NCI-H2196 treated with DMSO at 0.1 percent for 48 hours (cell line): ENCODE results near the gene ART1.
"Not testable (repeated sequence)": the region's sequence is repeated elsewhere in the genome, so short reads cannot be mapped to it uniquely, and the experiment has no call there.

Source experiments
- DNase-seq: peaks from one replicate; lab custom pipeline; 2025; ENCODE audit not compliant: unreplicated experiment; lab: John Stamatoyannopoulos, UW

Gene ART1

GRCh38 chr11:3644817-3645235 is at the start of gene ART1:
ART1 (plus strand) TSS chr11:3645128; CDS start chr11:3659214, 14,086 bp downstream.
- no peak for DNase-seq

GRCh38 chr11:3597743-3598142 is 47.2 kb upstream of the ART1 start:
- not testable (repeated sequence) for DNase-seq

DNA sequence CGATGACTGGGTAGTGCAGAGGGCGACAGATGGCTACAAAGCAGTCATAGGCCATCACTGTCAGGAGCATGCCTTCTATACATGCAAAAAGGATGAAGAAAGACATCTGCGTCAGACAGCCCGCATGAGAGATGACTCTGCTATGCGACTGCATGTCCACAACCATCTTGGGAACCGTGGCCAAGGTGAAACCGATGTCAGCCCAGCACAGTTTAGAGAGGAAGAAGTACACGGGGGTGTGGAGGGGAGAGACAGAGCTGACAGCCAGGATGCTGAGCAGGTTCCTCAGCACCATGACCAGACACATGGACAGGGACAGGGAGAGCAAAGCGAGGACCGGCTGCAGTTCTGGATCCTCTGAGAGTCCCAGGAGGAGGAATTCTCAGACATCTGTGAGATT is 44.7 kb upstream of the ART1 start:
- DNase-seq = not testable (repeated sequence)

- no peak for DNase-seq
These were observed 40.8 kb upstream of the ART1 start for GRCh38 chr11:3604167-3604566.

GRCh38 chr11:3605283-3605662 is 39.7 kb upstream of the ART1 start:
- DNase-seq = no peak

- DNase-seq = no peak
These were observed 39.1 kb upstream of the ART1 start for GRCh38 chr11:3605771-3606203.

- no peak for DNase-seq
These were observed 35.3 kb upstream of the ART1 start for GRCh38 chr11:3609416-3610265.

- no peak for DNase-seq
These were observed 34.1 kb upstream of the ART1 start for GRCh38 chr11:3610846-3611245.

- DNase-seq = no peak
These were observed 32.8 kb upstream of the ART1 start for GRCh38 chr11:3611976-3612678.

DNA sequence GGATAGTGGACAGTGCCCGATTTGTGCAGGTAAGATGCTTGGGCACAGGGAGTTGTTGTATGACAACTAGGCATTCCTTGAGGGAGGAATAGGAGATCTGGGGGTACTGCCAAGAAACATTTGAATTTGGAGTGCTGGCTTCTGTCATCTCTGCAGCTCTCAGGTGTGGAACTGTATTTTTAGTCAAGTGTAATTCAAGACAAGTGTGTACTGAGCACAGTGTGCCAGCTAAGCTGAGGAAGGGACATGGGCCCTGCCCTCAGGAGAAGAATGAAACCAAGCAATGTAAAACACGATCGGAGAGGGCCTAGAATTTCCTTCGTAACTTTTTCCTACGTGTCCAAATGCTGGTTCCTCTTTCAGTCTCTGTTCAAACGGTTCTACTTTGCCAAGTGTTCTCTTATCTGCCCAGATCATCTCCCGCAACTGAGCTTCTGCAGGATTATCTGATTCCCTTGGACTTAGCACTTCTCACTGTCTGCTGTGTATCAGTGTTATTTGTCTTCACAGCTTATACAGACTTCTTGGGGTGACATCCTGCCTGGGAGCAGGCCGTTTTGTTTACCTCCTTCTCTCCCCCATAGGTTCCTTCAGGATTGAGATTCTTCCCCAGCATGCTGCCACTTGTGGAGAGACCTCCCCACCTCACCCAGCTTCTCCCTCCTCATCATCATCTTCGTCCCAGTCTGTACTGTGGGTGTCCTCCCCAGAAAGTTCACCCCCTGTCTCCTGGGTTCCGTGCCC is 30.8 kb upstream of the ART1 start:
- no peak for DNase-seq

GRCh38 chr11:3614742-3615171 is 30.2 kb upstream of the ART1 start:
- no peak for DNase-seq

- no peak for DNase-seq
These were observed 28.9 kb upstream of the ART1 start for GRCh38 chr11:3615998-3616397.

GRCh38 chr11:3616721-3617460 is 28.0 kb upstream of the ART1 start:
- DNase-seq = no peak

DNA sequence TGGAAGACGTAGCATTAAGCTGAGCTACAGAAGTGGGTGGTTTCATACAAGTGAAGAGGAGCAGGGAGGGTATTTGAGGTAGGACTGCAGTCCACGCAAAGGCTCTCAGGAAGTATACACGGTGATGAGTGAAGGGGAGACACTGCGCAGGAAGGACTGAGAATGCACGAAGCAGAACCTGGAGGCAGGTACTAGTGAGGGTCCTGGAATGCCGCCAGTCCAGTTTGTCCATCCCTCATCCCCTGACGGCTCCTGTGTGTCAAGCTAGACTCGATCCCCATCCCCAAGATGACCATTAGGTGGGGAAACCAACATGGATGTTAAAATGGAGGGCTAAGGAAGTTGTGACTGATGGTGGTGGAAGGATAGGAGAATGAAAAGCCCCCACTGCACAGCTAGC is 26.9 kb upstream of the ART1 start:
- no peak for DNase-seq

DNA sequence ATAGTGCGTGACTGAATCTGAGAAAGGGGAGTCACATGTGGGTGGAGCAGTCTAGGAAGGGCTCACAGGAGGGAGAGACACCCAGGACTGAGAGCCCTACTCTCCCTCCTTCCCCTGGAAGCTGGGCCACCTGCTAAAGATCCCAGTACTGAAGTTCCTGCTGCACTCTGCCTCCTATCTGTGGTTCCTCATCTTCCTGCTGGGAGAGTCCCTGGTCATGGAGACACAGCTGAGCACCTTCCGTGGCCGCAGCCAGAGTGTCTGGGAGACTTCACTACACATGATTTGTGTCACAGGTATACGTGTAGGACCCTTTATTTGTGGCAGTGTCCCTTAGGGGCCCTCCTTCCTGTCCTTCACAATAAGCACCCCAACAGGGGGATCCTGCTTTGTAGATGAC is 22.4 kb upstream of the ART1 start:
- no peak for DNase-seq

GRCh38 chr11:3623121-3623520 is 21.8 kb upstream of the ART1 start:
- no peak for DNase-seq

- DNase-seq = no peak
These were observed 21.0 kb upstream of the ART1 start for GRCh38 chr11:3623767-3624458.

DNA sequence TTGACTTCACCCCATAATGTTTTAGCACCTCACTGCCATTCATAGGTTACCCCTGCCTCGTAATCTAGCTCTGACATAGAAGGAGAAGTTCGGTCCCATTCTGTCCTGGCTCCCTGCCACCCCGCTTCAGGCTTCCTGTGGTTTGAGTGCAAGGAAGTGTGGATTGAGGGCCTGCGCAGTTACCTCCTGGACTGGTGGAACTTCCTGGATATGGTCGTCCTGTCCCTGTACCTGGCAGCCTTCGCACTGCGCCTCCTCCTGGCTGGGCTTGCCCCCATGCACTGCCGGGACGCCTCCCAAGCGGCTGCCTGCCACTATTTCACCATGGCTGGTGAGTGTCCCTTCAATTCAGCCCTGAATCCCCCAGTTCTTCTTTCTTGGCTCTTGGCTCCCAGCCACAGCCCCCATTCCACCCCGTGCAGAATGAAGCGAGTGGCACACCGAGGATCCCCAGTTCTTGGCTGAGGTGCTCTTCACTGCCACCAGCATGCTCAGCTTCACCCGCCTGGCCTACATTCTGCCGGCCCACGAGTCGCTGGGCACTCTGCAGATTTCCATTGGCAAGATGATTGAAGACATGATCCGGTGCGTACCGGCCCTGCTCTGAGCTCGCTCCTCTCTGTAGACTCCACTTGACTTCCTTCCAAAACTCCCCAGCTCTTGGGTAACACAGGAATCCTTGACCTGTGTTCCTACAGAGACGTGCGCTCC is 18.5 kb upstream of the ART1 start:
- no peak for DNase-seq

DNA sequence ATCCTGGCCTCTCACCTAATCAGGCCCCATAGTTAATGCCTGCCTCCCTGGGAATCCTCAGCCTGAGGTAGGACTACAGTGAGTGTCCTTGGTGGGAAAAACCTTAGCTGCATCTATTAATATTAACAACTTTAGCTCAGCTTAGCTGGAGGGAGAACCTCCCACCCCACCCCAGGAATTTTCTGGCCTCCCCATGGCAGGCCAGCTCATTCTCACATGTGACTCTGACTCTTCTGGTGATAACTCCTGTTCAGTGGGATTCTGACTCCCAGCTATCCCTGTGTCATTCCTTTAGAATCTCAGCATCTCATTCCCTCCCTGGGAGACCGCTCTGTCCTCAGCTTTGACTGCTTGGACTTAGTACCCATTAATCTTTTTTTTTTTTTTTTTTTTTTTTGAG is 17.6 kb upstream of the ART1 start:
- no peak for DNase-seq

DNA sequence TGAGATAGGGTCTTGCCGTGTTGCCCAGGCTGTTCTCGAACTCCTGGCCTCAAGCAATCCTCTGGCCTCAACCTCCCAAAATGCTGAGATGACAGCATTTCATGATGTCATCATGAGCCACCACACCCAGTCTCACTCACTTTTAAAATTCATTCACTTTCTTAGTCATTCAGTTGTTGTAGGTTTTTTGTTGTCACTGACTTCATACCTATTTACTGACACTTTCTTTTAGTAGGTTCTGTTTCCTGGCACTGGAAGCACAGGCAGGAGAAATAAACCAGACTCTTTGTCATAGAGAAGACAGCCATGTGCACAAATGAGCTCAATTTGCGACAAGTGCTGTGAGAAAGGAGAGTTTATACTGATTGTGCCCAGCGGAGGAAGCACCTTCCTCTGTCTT is 13.6 kb upstream of the ART1 start:
- DNase-seq = no peak
